Measurements from ENCODE around the gene LZTR1. TPM values are rescaled to one million over a fixed set of nuclear protein-coding genes. Genes with fewer than 3 reads are reported as not detected.
A peak's percentile ranks its signal among the peaks of the same experiment; 100 is the strongest.
"Not testable (repeated sequence)": the region's sequence is repeated elsewhere in the genome, so short reads cannot be mapped to it uniquely, and the experiment has no call there.

Gene LZTR1
- total RNA-seq, 1 donor from 2014 or later = 79.6 TPM

- DNase-seq (ENCODE audit: low spot score) = no peak
Observed at GRCh38 chr22:20996598-20997535, 14.8 kb downstream of the LZTR1 start.

GRCh38 chr22:20997536-20998257 lies 15.6 kb downstream of the LZTR1 start:
- DNase-seq (ENCODE audit: low spot score) = no peak

- DNase-seq (ENCODE audit: low spot score) = no peak
Observed at GRCh38 chr22:20998411-20999336, 16.6 kb downstream of the LZTR1 start.

GRCh38 chr22:20999350-21000206 lies 17.5 kb downstream of the LZTR1 start:
- DNase-seq (ENCODE audit: low spot score) = peak; percentile 45

- no peak for DNase-seq (ENCODE audit: low spot score)
Observed at GRCh38 chr22:21000207-21000986, 18.3 kb downstream of the LZTR1 start.

GRCh38 chr22:21000987-21001600 lies 19.0 kb downstream of the LZTR1 start:
- DNase-seq (ENCODE audit: low spot score) = no peak

- DNase-seq (ENCODE audit: low spot score) = peak; percentile 97
Observed at GRCh38 chr22:21001601-21002325, 19.7 kb downstream of the LZTR1 start, which contains the start of gene THAP7. THAP7 (minus strand) TSS chr22:21002118; CDS start chr22:21001911, 207 bp downstream.

- DNase-seq (ENCODE audit: low spot score) = no peak
Observed at GRCh38 chr22:21003782-21004181, 21.7 kb downstream of the LZTR1 start.

GRCh38 chr22:21009208-21009607 lies 27.1 kb downstream of the LZTR1 start:
- DNase-seq (ENCODE audit: low spot score) = not testable (repeated sequence)

- DNase-seq (ENCODE audit: low spot score) = no peak
Observed at GRCh38 chr22:21009638-21010425, 27.7 kb downstream of the LZTR1 start.

GRCh38 chr22:21010426-21011113 lies 28.5 kb downstream of the LZTR1 start:
- DNase-seq (ENCODE audit: low spot score) = no peak

GRCh38 chr22:21012446-21013407 lies 30.6 kb downstream of the LZTR1 start:
- no peak for DNase-seq (ENCODE audit: low spot score)

- no peak for DNase-seq (ENCODE audit: low spot score)
Observed at GRCh38 chr22:21013657-21014201, 31.6 kb downstream of the LZTR1 start.

- peak; percentile 84 for DNase-seq (ENCODE audit: low spot score)
Observed at GRCh38 chr22:21014202-21014725, 32.2 kb downstream of the LZTR1 start.

- DNase-seq (ENCODE audit: low spot score) = no peak
Observed at GRCh38 chr22:21014726-21015465, 32.8 kb downstream of the LZTR1 start, which contains the start of gene P2RX6. P2RX6 (plus strand) TSS chr22:21015165; CDS start chr22:21015175, 10 bp downstream.

Measured in ureter (tissue), 1 donor.